Measurements from ENCODE around the gene RIMS1. TPM values are rescaled to one million over a fixed set of nuclear protein-coding genes. Genes with fewer than 3 reads are reported as not detected.

The RIMS1 gene
- total RNA-seq, 1 donor from 2014 or later = 12.3 TPM

GRCh38 chr6:72422171-72422570, 535.8 kb downstream of the RIMS1 start:
- no peak overlapping the region for H3K27ac Mint-ChIP-seq (ENCODE audit: unreplicated experiment)
- TF ChIP-seq CTCF (IDR thresholded peaks at IDR 0.05; ENCODE audit: partially characterized antibody, unreplicated experiment) = no peak
- DNase-seq = no peak
- no peaks in the 10 kb centered on the region for H3K36me3 Mint-ChIP-seq (ENCODE audit: unreplicated experiment)
- H3K4me3 Mint-ChIP-seq (ENCODE audit: unreplicated experiment) = no peak overlapping the region
- no peaks in the 10 kb centered on the region for H3K9me3 Mint-ChIP-seq (ENCODE audit: unreplicated experiment)
- no peaks in the 10 kb centered on the region for H3K27me3 Mint-ChIP-seq (ENCODE audit: unreplicated experiment)
- H3K4me1 Mint-ChIP-seq (ENCODE audit: low read depth, unreplicated experiment) = no peaks in the 10 kb centered on the region

GRCh38 chr6:72424476-72424875, 538.1 kb downstream of the RIMS1 start:
- Mint-ChIP-seq H3K9me3 (ENCODE audit: unreplicated experiment) (no peaks in the 10 kb centered on the region), H3K4me3 (ENCODE audit: unreplicated experiment) (no peak overlapping the region)

GRCh38 chr6:72425003-72425681, 538.8 kb downstream of the RIMS1 start:
- no peak for DNase-seq
- Mint-ChIP-seq H3K9me3 (ENCODE audit: unreplicated experiment) (no peaks in the 10 kb centered on the region), H3K36me3 (ENCODE audit: unreplicated experiment) (peaks cover 5% of the 10 kb centered on the region), H3K4me3 (ENCODE audit: unreplicated experiment) (no peak overlapping the region), H3K4me1 (ENCODE audit: low read depth, unreplicated experiment) (no peaks in the 10 kb centered on the region), H3K27me3 (ENCODE audit: unreplicated experiment) (no peaks in the 10 kb centered on the region), H3K27ac (ENCODE audit: unreplicated experiment) (no peak overlapping the region)
- TF ChIP-seq CTCF (IDR thresholded peaks at IDR 0.05; ENCODE audit: partially characterized antibody, unreplicated experiment) = no peak

More at GRCh38 chr6:72424476-72424875, 538.1 kb downstream of the RIMS1 start:
- H3K4me1 Mint-ChIP-seq (ENCODE audit: low read depth, unreplicated experiment) = no peaks in the 10 kb centered on the region
- no peak overlapping the region for H3K27ac Mint-ChIP-seq (ENCODE audit: unreplicated experiment)
- peaks cover 5% of the 10 kb centered on the region for H3K36me3 Mint-ChIP-seq (ENCODE audit: unreplicated experiment)
- TF ChIP-seq CTCF (IDR thresholded peaks at IDR 0.05; ENCODE audit: partially characterized antibody, unreplicated experiment) = no peak
- DNase-seq = no peak
- H3K27me3 Mint-ChIP-seq (ENCODE audit: unreplicated experiment) = no peaks in the 10 kb centered on the region

- no peak for DNase-seq
- TF ChIP-seq CTCF (IDR thresholded peaks at IDR 0.05; ENCODE audit: partially characterized antibody, unreplicated experiment) = no peak
- no peak overlapping the region for H3K27ac Mint-ChIP-seq (ENCODE audit: unreplicated experiment)
- no peak overlapping the region for H3K4me3 Mint-ChIP-seq (ENCODE audit: unreplicated experiment)
- H3K9me3 Mint-ChIP-seq (ENCODE audit: unreplicated experiment) = no peaks in the 10 kb centered on the region
- H3K36me3 Mint-ChIP-seq (ENCODE audit: unreplicated experiment) = no peaks in the 10 kb centered on the region
- H3K27me3 Mint-ChIP-seq (ENCODE audit: unreplicated experiment) = no peaks in the 10 kb centered on the region
- H3K4me1 Mint-ChIP-seq (ENCODE audit: low read depth, unreplicated experiment) = no peaks in the 10 kb centered on the region
These were observed 554.3 kb downstream of the RIMS1 start for GRCh38 chr6:72440611-72441010.

GRCh38 chr6:72446430-72446829, 560.1 kb downstream of the RIMS1 start:
- no peak for DNase-seq
- no peaks in the 10 kb centered on the region for H3K4me1 Mint-ChIP-seq (ENCODE audit: low read depth, unreplicated experiment)
- no peaks in the 10 kb centered on the region for H3K27me3 Mint-ChIP-seq (ENCODE audit: unreplicated experiment)
- H3K27ac Mint-ChIP-seq (ENCODE audit: unreplicated experiment) = no peak overlapping the region
- H3K9me3 Mint-ChIP-seq (ENCODE audit: unreplicated experiment) = no peaks in the 10 kb centered on the region
- no peak for TF ChIP-seq CTCF (IDR thresholded peaks at IDR 0.05; ENCODE audit: partially characterized antibody, unreplicated experiment)
- no peak overlapping the region for H3K4me3 Mint-ChIP-seq (ENCODE audit: unreplicated experiment)
- H3K36me3 Mint-ChIP-seq (ENCODE audit: unreplicated experiment) = no peaks in the 10 kb centered on the region
